ENCODE data around the gene SMURF1.

GRCh38 chr7:99135938-99136337 lies 8.0 kb downstream of the SMURF1 start:
- no peak for TF ChIP-seq ZFP30 (CRISPR knock-in tag; IDR thresholded peaks at IDR 0.05)
- TF ChIP-seq ZNF70 (CRISPR knock-in tag; IDR thresholded peaks at IDR 0.05), result no peak
- TF ChIP-seq RARB (CRISPR knock-in tag; IDR thresholded peaks at IDR 0.05), result no peak
- TF ChIP-seq PATZ1 (CRISPR knock-in tag; IDR thresholded peaks at IDR 0.05; ENCODE audit: borderline replicate concordance), result no peak
- no peak for TF ChIP-seq CSRNP3 (CRISPR knock-in tag; IDR thresholded peaks at IDR 0.05)
- TF ChIP-seq CREB5 (CRISPR knock-in tag; IDR thresholded peaks at IDR 0.05; ENCODE audit: low read depth), result no peak
- no peak for TF ChIP-seq GLIS3 (CRISPR knock-in tag; IDR thresholded peaks at IDR 0.05)
- TF ChIP-seq BACH2 (CRISPR knock-in tag; IDR thresholded peaks at IDR 0.05; ENCODE audit: borderline replicate concordance), result no peak
- TF ChIP-seq ARNTL (CRISPR knock-in tag; IDR thresholded peaks at IDR 0.05; ENCODE audit: borderline replicate concordance, low read depth), result no peak
- TF ChIP-seq PPARA (CRISPR knock-in tag; IDR thresholded peaks at IDR 0.05; ENCODE audit: borderline replicate concordance), result no peak
- TF ChIP-seq ZC3H10 (CRISPR knock-in tag; IDR thresholded peaks at IDR 0.05), result no peak
- no peak for TF ChIP-seq CSDC2 (CRISPR knock-in tag; IDR thresholded peaks at IDR 0.05)
- no peak for TF ChIP-seq POU6F1 (CRISPR knock-in tag; IDR thresholded peaks at IDR 0.05; ENCODE audit: borderline replicate concordance, low read depth)
- TF ChIP-seq TOX (CRISPR knock-in tag; IDR thresholded peaks at IDR 0.05; ENCODE audit: borderline replicate concordance), result no peak
